PFSK-1 (cell line): ENCODE data around the gene GAS6.

ENCODE experiments used
- FOXP2 ChIP-seq: optimal IDR thresholded peaks from 2 replicates; pipeline ENCODE3; 2011; ENCODE audit warnings: borderline replicate concordance, control low read depth, inconsistent platforms; ENCODE audit not compliant: insufficient read depth; ENCODE audit errors: extremely low read length, extremely low read depth
- POLR2AphosphoS5 ChIP-seq: IDR thresholded peaks from 2 replicates; pipeline ENCODE4 v1.6.1; 2012; ENCODE audit warnings: low read depth, mild to moderate bottlenecking, control low read depth, low read length, moderate library complexity
- SIN3A ChIP-seq: IDR thresholded peaks from 2 replicates; pipeline ENCODE4 v1.6.1; 2012; ENCODE audit warnings: mild to moderate bottlenecking, low read length, moderate library complexity, borderline replicate concordance; ENCODE audit not compliant: insufficient read depth
- TAF1 ChIP-seq: IDR thresholded peaks from 2 replicates; pipeline ENCODE4 v1.6.1; 2012; ENCODE audit warnings: low read length, control low read depth, borderline replicate concordance; ENCODE audit not compliant: insufficient read depth
- TF ChIP-seq, protein P1 (sequence below), 2 experiments: IDR thresholded peaks; 2 replicates each; pipeline versions ENCODE4 v1.6.1 to v1.8.0; 2011 to 2012; ENCODE audit warnings: low read depth in 2 of 2, low read length in 2 of 2, control low read depth in 1 of 2, inconsistent platforms in 1 of 2, mild to moderate bottlenecking in 1 of 2, moderate library complexity in 1 of 2; ENCODE audit not compliant: insufficient read depth in 1 of 2

Gene GAS6

GRCh38 chr13:113879017-113879416, 15.1 kb upstream of the GAS6 start:
- TF ChIP-seq TAF1 (no peak), FOXP2 (no peak), SIN3A (no peak), POLR2AphosphoS5 (no peak)
- TF ChIP-seq, protein P1, sequence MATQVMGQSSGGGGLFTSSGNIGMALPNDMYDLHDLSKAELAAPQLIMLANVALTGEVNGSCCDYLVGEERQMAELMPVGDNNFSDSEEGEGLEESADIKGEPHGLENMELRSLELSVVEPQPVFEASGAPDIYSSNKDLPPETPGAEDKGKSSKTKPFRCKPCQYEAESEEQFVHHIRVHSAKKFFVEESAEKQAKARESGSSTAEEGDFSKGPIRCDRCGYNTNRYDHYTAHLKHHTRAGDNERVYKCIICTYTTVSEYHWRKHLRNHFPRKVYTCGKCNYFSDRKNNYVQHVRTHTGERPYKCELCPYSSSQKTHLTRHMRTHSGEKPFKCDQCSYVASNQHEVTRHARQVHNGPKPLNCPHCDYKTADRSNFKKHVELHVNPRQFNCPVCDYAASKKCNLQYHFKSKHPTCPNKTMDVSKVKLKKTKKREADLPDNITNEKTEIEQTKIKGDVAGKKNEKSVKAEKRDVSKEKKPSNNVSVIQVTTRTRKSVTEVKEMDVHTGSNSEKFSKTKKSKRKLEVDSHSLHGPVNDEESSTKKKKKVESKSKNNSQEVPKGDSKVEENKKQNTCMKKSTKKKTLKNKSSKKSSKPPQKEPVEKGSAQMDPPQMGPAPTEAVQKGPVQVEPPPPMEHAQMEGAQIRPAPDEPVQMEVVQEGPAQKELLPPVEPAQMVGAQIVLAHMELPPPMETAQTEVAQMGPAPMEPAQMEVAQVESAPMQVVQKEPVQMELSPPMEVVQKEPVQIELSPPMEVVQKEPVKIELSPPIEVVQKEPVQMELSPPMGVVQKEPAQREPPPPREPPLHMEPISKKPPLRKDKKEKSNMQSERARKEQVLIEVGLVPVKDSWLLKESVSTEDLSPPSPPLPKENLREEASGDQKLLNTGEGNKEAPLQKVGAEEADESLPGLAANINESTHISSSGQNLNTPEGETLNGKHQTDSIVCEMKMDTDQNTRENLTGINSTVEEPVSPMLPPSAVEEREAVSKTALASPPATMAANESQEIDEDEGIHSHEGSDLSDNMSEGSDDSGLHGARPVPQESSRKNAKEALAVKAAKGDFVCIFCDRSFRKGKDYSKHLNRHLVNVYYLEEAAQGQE (IDR thresholded peaks at IDR 0.05; ENCODE audit: insufficient read depth in 1 of 2, low read depth in 2 of 2, low read length in 2 of 2), result no peak

GRCh38 chr13:113877149-113877990, 13.5 kb upstream of the GAS6 start:
- TF ChIP-seq, protein P1 (IDR thresholded peaks at IDR 0.05; ENCODE audit: insufficient read depth in 1 of 2, low read depth in 2 of 2, low read length in 2 of 2), result no peak
- TF ChIP-seq TAF1 (no peak), SIN3A (no peak), FOXP2 (no peak), POLR2AphosphoS5 (no peak)

DNA sequence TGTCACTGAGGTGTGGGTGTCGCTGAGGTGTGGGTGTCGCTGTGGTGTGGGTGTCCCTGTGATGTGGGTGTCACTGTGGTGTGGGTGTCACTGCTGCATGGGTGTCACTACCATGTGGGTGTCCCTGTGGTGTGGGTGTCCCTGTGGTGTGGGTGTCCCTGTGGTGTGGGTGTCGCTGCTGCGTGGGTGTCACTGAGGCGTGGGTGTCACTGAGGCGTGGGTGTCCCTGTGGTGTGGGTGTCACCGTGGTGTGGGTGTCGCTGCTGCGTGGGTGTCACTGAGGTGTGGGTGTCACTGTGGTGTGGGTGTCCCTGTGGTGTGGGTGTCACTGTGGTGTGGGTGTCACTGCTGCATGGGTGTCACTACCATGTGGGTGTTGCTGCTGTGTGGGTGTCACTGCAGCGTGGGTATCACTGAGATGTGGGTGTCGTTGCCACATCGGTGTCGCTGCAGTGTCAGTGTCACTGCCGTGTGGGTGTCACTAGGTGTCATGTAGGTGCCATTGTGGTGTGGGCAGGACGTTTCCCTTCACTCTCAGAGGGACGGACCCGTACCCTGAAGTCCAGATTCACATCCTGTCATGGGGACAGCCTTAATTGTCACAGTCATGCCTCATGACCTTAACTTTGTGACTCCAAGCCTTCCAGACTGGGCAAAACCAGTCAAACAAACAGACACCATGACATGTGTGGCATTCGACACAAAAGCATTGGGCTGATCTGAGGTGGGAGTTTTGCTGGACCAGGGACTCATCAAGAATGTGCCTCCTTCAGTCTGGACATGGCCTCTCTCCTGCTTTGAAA, 12.7 kb upstream of the GAS6 start:
- TF ChIP-seq, protein P1 (IDR thresholded peaks at IDR 0.05; ENCODE audit: insufficient read depth in 1 of 2, low read depth in 2 of 2, low read length in 2 of 2), result no peak

- no peak for TF ChIP-seq TAF1
- TF ChIP-seq, protein P1 (IDR thresholded peaks at IDR 0.05; ENCODE audit: insufficient read depth in 1 of 2, low read depth in 2 of 2, low read length in 2 of 2), result no peak
- TF ChIP-seq FOXP2, result no peak
- no peak for TF ChIP-seq SIN3A
- no peak for TF ChIP-seq POLR2AphosphoS5
These were observed 12.0 kb upstream of the GAS6 start for GRCh38 chr13:113875837-113876281.
